H1 (cell line): Measurements from ENCODE around the gene ARHGAP35. TPM values are rescaled to one million over a fixed set of nuclear protein-coding genes. Genes with fewer than 3 reads are reported as not detected.

Experiments used
- CTCF ChIA-PET: fragments of 300-600 bp; sonication (Branson Sonifier 250); formaldehyde crosslinking; loops from one replicate; lab custom pipeline; 2021; ENCODE audit not compliant: partially characterized antibody; lab: Charles Lee
- POLR2A ChIA-PET: fragments of 300-600 bp; sonication (Branson Sonifier 250); formaldehyde crosslinking; loops from one replicate; lab custom pipeline; 2021; ENCODE audit warnings: inconsistent platforms; ENCODE audit not compliant: partially characterized antibody; lab: Charles Lee
- DNase-seq, 2 experiments: peaks; one replicate each; pipeline versions ENCODE4 v3.0.0 to v3.0.0-alpha.2; 2010 to 2022; ENCODE audit warnings: low spot score in 2 of 2, low read depth in 1 of 2, mixed read lengths in 1 of 2
- FAIRE-seq: peaks from 2 replicates; lab custom pipeline; 2011; peaks lifted over from hg19 to GRCh38; lab: Jason Lieb, UNC
- H2AFZ ChIP-seq: 2 replicates; pipeline ENCODE4 v1.8.1; 2012; ENCODE audit warnings: low read length, inconsistent platforms
- H2AK5ac ChIP-seq: 2 replicates; pipeline ENCODE4 v1.6.1; 2013; ENCODE audit warnings: low read depth, low read length
- H2BK120ac ChIP-seq: replicated peaks from 2 replicates; pipeline ENCODE3; 2013; ENCODE audit warnings: low read depth, low read length, inconsistent platforms
- H2BK12ac ChIP-seq: 2 replicates; pipeline ENCODE4 v1.6.1; 2013; ENCODE audit warnings: low read depth, low read length
- H2BK15ac ChIP-seq: 2 replicates; pipeline ENCODE4 v1.6.1; 2013; ENCODE audit warnings: low read length
- H2BK20ac ChIP-seq: 2 replicates; pipeline ENCODE4 v1.6.1; 2013; ENCODE audit warnings: low read length
- H2BK5ac ChIP-seq: 2 replicates; pipeline ENCODE4 v1.6.1; 2013; ENCODE audit warnings: low read depth, low read length
- H3K14ac ChIP-seq: 2 replicates; pipeline ENCODE4 v1.6.1; 2013; ENCODE audit warnings: inconsistent platforms; ENCODE audit not compliant: insufficient read length
- H3K18ac ChIP-seq: 2 replicates; pipeline ENCODE4 v1.6.1; 2013; ENCODE audit warnings: low read length; ENCODE audit errors: extremely low read depth
- H3K23ac ChIP-seq: 2 replicates; pipeline ENCODE4 v1.6.1; 2013; ENCODE audit warnings: inconsistent platforms; ENCODE audit not compliant: insufficient read length
- H3K23me2 ChIP-seq: 2 replicates; pipeline ENCODE4 v1.6.1; 2013; ENCODE audit warnings: low read depth, low read length
- H3K27ac ChIP-seq: 2 replicates; pipeline ENCODE4 v1.6.1; 2011; ENCODE audit warnings: low read depth, low read length, inconsistent platforms
- H3K27me3 ChIP-seq, 4 experiments: replicated peaks in 1 of 4; 1 replicate in 1 of 4; 2 replicates in 3 of 4; pipeline versions ENCODE4 v1.6.1 to v1.8.1; 2011 to 2013; ENCODE audit warnings: low read length in 3 of 4, mild to moderate bottlenecking in 3 of 4, inconsistent platforms in 2 of 4, mixed read lengths in 2 of 4, moderate library complexity in 1 of 4; ENCODE audit not compliant: control insufficient read depth in 3 of 4, insufficient read depth in 3 of 4; ENCODE audit errors: extremely low read depth in 1 of 4
- H3K36me3 ChIP-seq, 4 experiments: 2 replicates each; pipeline versions ENCODE4 v1.6.1 to v1.8.1; 2011 to 2013; ENCODE audit warnings: mild to moderate bottlenecking in 4 of 4, low read length in 3 of 4, moderate library complexity in 2 of 4, control low read depth in 1 of 4, inconsistent platforms in 1 of 4; ENCODE audit not compliant: insufficient read depth in 4 of 4, control insufficient read depth in 2 of 4
- H3K4ac ChIP-seq: replicated peaks from 2 replicates; pipeline ENCODE3; 2013; ENCODE audit warnings: low read length, low read depth, mixed read lengths, inconsistent platforms; ENCODE audit not compliant: insufficient read length
- H3K4me1 ChIP-seq, 4 experiments: replicated peaks in 1 of 4; 1 replicate in 1 of 4; 2 replicates in 3 of 4; pipeline versions ENCODE4 v1.6.1 to v1.8.1; 2011 to 2013; ENCODE audit warnings: low read length in 3 of 4, inconsistent platforms in 2 of 4, mixed read lengths in 1 of 4; ENCODE audit not compliant: insufficient read depth in 4 of 4, control insufficient read depth in 3 of 4
- H3K4me2 ChIP-seq, 2 experiments: 2 replicates each; pipeline versions ENCODE4 v1.6.1 to v1.8.1; 2011 to 2013; ENCODE audit warnings: low read depth in 2 of 2, low read length in 2 of 2, control low read depth in 1 of 2, inconsistent platforms in 1 of 2, mild to moderate bottlenecking in 1 of 2; ENCODE audit not compliant: insufficient read depth in 1 of 2
- H3K4me3 ChIP-seq, 4 experiments: fragments of 200-600, 300-600 bp in 1 of 4; sonication (generic), shearing (Covaris generic), sonication (Bioruptor Twin) in 1 of 4; 2 replicates each; pipeline versions ENCODE4 v1.5.1 to v1.8.1; 2011 to 2016; ENCODE audit warnings: low read length in 4 of 4, low read depth in 3 of 4, control low read depth in 2 of 4, inconsistent platforms in 2 of 4, mild to moderate bottlenecking in 2 of 4, mixed read lengths in 1 of 4, moderate library complexity in 1 of 4; ENCODE audit not compliant: insufficient read depth in 2 of 4; ENCODE audit errors: extremely low read depth in 1 of 4
- H3K56ac ChIP-seq: replicated peaks from 2 replicates; pipeline ENCODE3; 2013; ENCODE audit warnings: low read depth, mild to moderate bottlenecking, mixed read lengths, low read length, inconsistent platforms; ENCODE audit not compliant: insufficient read length
- H3K79me1 ChIP-seq: 2 replicates; pipeline ENCODE4 v1.6.1; 2013; ENCODE audit warnings: low read depth, low read length, control low read depth
- H3K79me2 ChIP-seq, 2 experiments: 2 replicates each; pipeline versions ENCODE4 v1.6.1 to v1.8.1; 2012 to 2013; ENCODE audit warnings: low read length in 2 of 2, mild to moderate bottlenecking in 2 of 2, inconsistent platforms in 1 of 2; ENCODE audit not compliant: insufficient read depth in 2 of 2, control insufficient read depth in 1 of 2
- H3K9ac ChIP-seq, 4 experiments: replicated peaks in 1 of 4; 1 replicate in 1 of 4; 2 replicates in 3 of 4; pipeline versions ENCODE4 v1.6.1 to v1.8.1; 2011 to 2013; ENCODE audit warnings: low read depth in 3 of 4, low read length in 3 of 4, control low read depth in 2 of 4, mild to moderate bottlenecking in 2 of 4, moderate library complexity in 2 of 4, inconsistent platforms in 1 of 4; ENCODE audit errors: extremely low read depth in 1 of 4
- H3K9me3 ChIP-seq, 2 experiments: 2 replicates each; pipeline versions ENCODE4 v1.6.1 to v1.8.1; 2012 to 2013; ENCODE audit warnings: mild to moderate bottlenecking in 2 of 2, moderate library complexity in 2 of 2, control low read depth in 1 of 2, inconsistent platforms in 1 of 2, low read depth in 1 of 2, low read length in 1 of 2, mixed read lengths in 1 of 2; ENCODE audit not compliant: insufficient read depth in 2 of 2
- H4K20me1 ChIP-seq, 2 experiments: replicated peaks in 1 of 2; 2 replicates each; pipeline versions ENCODE3 to v1.8.1; 2011 to 2013; ENCODE audit warnings: inconsistent platforms in 2 of 2, low read length in 2 of 2, mild to moderate bottlenecking in 1 of 2; ENCODE audit not compliant: insufficient read depth in 2 of 2, control insufficient read depth in 1 of 2
- H4K5ac ChIP-seq: 2 replicates; pipeline ENCODE4 v1.6.1; 2013; ENCODE audit warnings: low read length, low read depth, mixed read lengths, inconsistent platforms; ENCODE audit not compliant: insufficient read length
- H4K8ac ChIP-seq: 2 replicates; pipeline ENCODE4 v1.8.0; 2013; ENCODE audit warnings: mild to moderate bottlenecking, moderate library complexity, low read length, inconsistent platforms; ENCODE audit not compliant: insufficient read depth; ENCODE audit errors: extremely low read depth
- H4K91ac ChIP-seq: replicated peaks from 2 replicates; pipeline ENCODE3; 2013; ENCODE audit warnings: low read length, mixed read lengths, inconsistent platforms; ENCODE audit not compliant: insufficient read length
- CBX8 ChIP-seq: fragments of 300-800, 300-1000 bp; sonication (generic); IDR thresholded peaks from 2 replicates; pipeline ENCODE4 v1.7.1; 2016; ENCODE audit warnings: low read depth, low read length, borderline replicate concordance
- CREB1 ChIP-seq: IDR thresholded peaks from 2 replicates; pipeline ENCODE4 v1.6.1; 2012; ENCODE audit warnings: inconsistent platforms
- EP300 ChIP-seq, 2 experiments: IDR thresholded peaks; 1 replicate in 1 of 2; 2 replicates in 1 of 2; pipeline ENCODE4 v1.6.1; 2011 to 2012; ENCODE audit warnings: low read depth in 2 of 2, low read length in 2 of 2, mild to moderate bottlenecking in 2 of 2, borderline replicate concordance in 1 of 2, inconsistent platforms in 1 of 2, moderate library complexity in 1 of 2
- GTF2F1 ChIP-seq: IDR thresholded peaks from 2 replicates; pipeline ENCODE4 v1.6.1; 2012; ENCODE audit warnings: low read depth, low read length, improper control_type of control experiment, borderline replicate concordance
- KDM4A ChIP-seq: IDR thresholded peaks from one replicate; pipeline ENCODE4 v1.7.1; 2012; ENCODE audit warnings: low read depth, mild to moderate bottlenecking, moderate library complexity, low read length, inconsistent platforms; ENCODE audit not compliant: severe bottlenecking
- SIN3A ChIP-seq, 2 experiments: IDR thresholded peaks in 1 of 2; conservative IDR thresholded peaks in 1 of 2; 2 replicates each; pipeline ENCODE4 v1.6.1; 2011 to 2012; ENCODE audit warnings: low read length in 2 of 2, improper control_type of control experiment in 1 of 2, low read depth in 1 of 2, mild to moderate bottlenecking in 1 of 2
- SIRT6 ChIP-seq: IDR thresholded peaks from one replicate; pipeline ENCODE4 v1.7.1; 2012; ENCODE audit warnings: low read length, inconsistent platforms
- SP2 ChIP-seq: IDR thresholded peaks from 2 replicates; pipeline ENCODE4 v1.6.1; 2012; ENCODE audit warnings: mild to moderate bottlenecking, low read length, inconsistent platforms
- TBP ChIP-seq: IDR thresholded peaks from 2 replicates; pipeline ENCODE4 v1.6.1; 2011; ENCODE audit warnings: low read depth, low read length, improper control_type of control experiment
- TEAD4 ChIP-seq: IDR thresholded peaks from 2 replicates; pipeline ENCODE4 v1.6.1; 2012; ENCODE audit warnings: low read depth, low read length, inconsistent platforms, mixed read lengths
- WGBS, 2 experiments: shearing (Covaris generic) in 1 of 2; methylation state at CpG; one replicate each; pipeline versions ENCODE4 v1.1.6 to v1.1.7; 2013 to 2015; ENCODE audit warnings: low lambda C conversion rate in 2 of 2, mixed read lengths in 2 of 2, inconsistent platforms in 1 of 2, low coverage in 1 of 2, missing lambda C conversion rate in 1 of 2; ENCODE audit not compliant: insufficient replicate concordance in 2 of 2, insufficient coverage in 1 of 2, insufficient read length in 1 of 2; ENCODE audit errors: extremely low coverage in 1 of 2, missing lambda C conversion rate in 1 of 2; 5-methylcytosine and 5-hydroxymethylcytosine counted together
- polyA plus RNA-seq, 7 experiments: library from polyadenylated mRNA; depleted of rRNA in 3 of 7; stranded (reverse) in 5 of 7; unstranded in 2 of 7; fragments of >200 nt in 5 of 7; fragments of 200-250 nt in 2 of 7; gene quantifications; 1 replicate in 5 of 7; 2 replicates in 1 of 7; 4 replicates in 1 of 7; pipeline versions ENCODE4 v1.2.1 to v1.2.3, GENCODE V29; 2011 to 2013; ENCODE audit warnings: missing spikeins in 2 of 7, mixed read lengths in 2 of 7
- total RNA-seq: library from RNA; stranded (reverse); fragmentation: NEBNext Ultra II Directional; extraction: Animal tissue kit (Norgen Biotek cat#: 25700); gene quantifications from 2 replicates; pipeline ENCODE4 v1.2.1, GENCODE V29; 2021
- TF ChIP-seq, protein P1 (sequence below): IDR thresholded peaks from 2 replicates; pipeline ENCODE4 v1.6.1; 2011; ENCODE audit warnings: low read depth, mild to moderate bottlenecking, low read length; ENCODE audit not compliant: insufficient read depth

Gene ARHGAP35
- total and polyA plus RNA-seq, 2 of the 8 experiments (the other 6 are each of a cell fraction or from before 2014, with no cell fraction given): 29.7 to 64.5 TPM

DNA sequence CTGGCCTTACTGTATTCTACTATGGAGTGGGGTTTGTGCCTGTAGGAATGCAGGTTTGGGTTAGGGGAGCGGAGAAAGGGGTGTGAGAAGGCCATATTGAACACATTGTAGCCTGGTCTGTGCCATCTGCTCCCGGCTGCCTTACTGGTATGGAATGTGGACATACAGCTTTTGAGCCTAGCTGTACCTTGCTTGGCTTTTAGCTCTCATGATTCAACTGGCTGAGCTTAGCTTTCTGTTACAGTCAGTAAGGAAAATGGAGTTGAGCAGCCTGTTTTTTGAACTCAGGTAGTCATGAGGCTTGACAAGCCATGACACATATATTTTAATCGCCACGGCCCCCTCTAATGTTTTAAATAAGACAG is 41.6 kb downstream of the ARHGAP35 start:
- Histone ChIP-seq H3K23ac (no peak overlapping the region), H3K4me1 (peaks cover 0 to 9% (median 5%) of the 10 kb centered on the region in 4 experiments; a peak in 4 of 7 replicates), H2BK20ac (no peak overlapping the region), H3K27me3 (no peaks in the 10 kb centered on the region), H3K4me2 (no peak overlapping the region), H2AFZ (no peak overlapping the region), H3K36me3 (no peaks in the 10 kb centered on the region), H3K14ac (no peak overlapping the region), H2BK5ac (no peak overlapping the region), H3K18ac (no peak overlapping the region), H3K56ac (no peak overlapping the region), H3K27ac (no peak overlapping the region), H4K20me1 (peaks cover 11 to 17% of the 10 kb centered on the region in 2 experiments), H2BK12ac (no peak overlapping the region), H3K4me3 (no peak overlapping the region), H3K4ac (no peak overlapping the region), H3K79me2 (peaks cover 4 to 84% of the 10 kb centered on the region in 2 experiments), H3K23me2 (no peaks in the 10 kb centered on the region), H2BK120ac (no peak overlapping the region), H4K91ac (no peak overlapping the region), H3K9me3 (no peaks in the 10 kb centered on the region), H3K9ac (no peak overlapping the region), H4K5ac (no peak overlapping the region), H4K8ac (no peak overlapping the region), H2BK15ac (no peak overlapping the region), H2AK5ac (no peak overlapping the region), H3K79me1 (peaks cover 16% of the 10 kb centered on the region)
- no peak for FAIRE-seq
- ChIA-PET CTCF (interaction anchor here (2.4 kb wide), 1 partner anchor 88 kb away, joined by 5 read pairs; no protein-coding TSS in a partner anchor), POLR2A (interaction anchor here (0.9 to 1.3 kb wide), 2 partner anchors 11 to 39 kb away, joined by 5 read pairs; no protein-coding TSS in a partner anchor)
- no peak for TF ChIP-seq SIRT6
- TF ChIP-seq, protein P1, sequence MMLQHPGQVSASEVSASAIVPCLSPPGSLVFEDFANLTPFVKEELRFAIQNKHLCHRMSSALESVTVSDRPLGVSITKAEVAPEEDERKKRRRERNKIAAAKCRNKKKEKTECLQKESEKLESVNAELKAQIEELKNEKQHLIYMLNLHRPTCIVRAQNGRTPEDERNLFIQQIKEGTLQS: no peak
- TF ChIP-seq TBP: no peak
- no peak for TF ChIP-seq CREB1
- no peak for TF ChIP-seq CBX8
- TF ChIP-seq SP2: no peak
- no peak for TF ChIP-seq TEAD4
- TF ChIP-seq EP300 (IDR thresholded peaks at IDR 0.05; ENCODE audit: borderline replicate concordance in 1 of 2, low read depth in 2 of 2, low read length in 2 of 2): no peak
- no peak for TF ChIP-seq SIN3A (conservative IDR thresholded peaks at IDR 0.05 in 1 of 2, IDR thresholded peaks at IDR 0.05 in 1 of 2; ENCODE audit: low read depth in 1 of 2, low read length in 2 of 2)
- no peak for TF ChIP-seq GTF2F1
- no peak for TF ChIP-seq KDM4A
- no peak for DNase-seq
- 89% methylated on average over 4 of the region's 4 CpGs; no CpG with 5 or more reads in 1 of the 2 experiments for WGBS, 2 experiments
